Measurements from ENCODE around the gene HIVEP3. TPM values are rescaled to one million over a fixed set of nuclear protein-coding genes. Genes with fewer than 3 reads are reported as not detected.

Gene HIVEP3
- total RNA-seq, 1 experiment from 2014 or later: 1.4 TPM

DNA sequence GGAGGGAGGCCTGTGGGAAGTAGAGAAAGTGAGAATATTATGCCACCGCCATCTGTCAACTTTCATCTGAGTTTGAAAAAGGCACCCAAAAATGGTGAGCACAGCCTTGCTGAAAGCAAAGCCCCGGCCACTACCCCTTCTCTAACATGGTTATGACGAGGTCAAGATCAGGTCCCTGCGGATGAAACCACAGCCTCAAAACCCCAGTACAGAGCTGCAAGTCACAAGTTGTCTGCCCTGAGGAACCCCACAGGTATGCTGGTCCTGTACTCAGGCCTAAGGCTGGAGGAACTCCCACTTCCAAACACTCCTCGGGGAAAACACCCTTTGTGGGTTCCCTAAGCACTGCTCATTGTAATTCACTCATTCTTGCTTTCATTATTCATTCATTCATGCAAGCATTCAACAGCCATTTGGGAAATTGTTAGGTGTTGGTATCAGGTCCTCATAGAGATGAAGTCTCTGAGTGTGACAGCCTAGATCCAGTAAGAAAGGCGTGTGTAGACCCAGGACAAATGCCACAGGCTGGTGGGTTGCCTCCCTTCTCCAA lies 217.7 kb downstream of the HIVEP3 start:
- Histone ChIP-seq H3K79me2 (ENCODE audit: insufficient read depth, low read length) (no peaks in the 10 kb centered on the region), H3K9me3 (ENCODE audit: control insufficient read depth, low read depth, low read length) (no peaks in the 10 kb centered on the region), H3K27me3 (ENCODE audit: insufficient read depth, low read length) (no peaks in the 10 kb centered on the region), H3K18ac (ENCODE audit: insufficient read length, low read depth, low read length) (no peak overlapping the region), H3K23ac (ENCODE audit: insufficient read length, low read depth, low read length) (no peak overlapping the region), H3K79me1 (ENCODE audit: insufficient read depth, low read depth, low read length, poor library complexity, severe bottlenecking) (no peaks in the 10 kb centered on the region), H2BK15ac (ENCODE audit: low read depth, low read length) (no peak overlapping the region), H4K5ac (ENCODE audit: insufficient read length, low read depth, low read length) (no peak overlapping the region), H2BK12ac (ENCODE audit: insufficient read length, low read depth, low read length) (no peak overlapping the region), H4K20me1 (ENCODE audit: control insufficient read depth, insufficient read depth, insufficient read length) (no peaks in the 10 kb centered on the region), H2BK120ac (ENCODE audit: low read depth, low read length, poor library complexity, severe bottlenecking) (no peak overlapping the region), H3K9ac (ENCODE audit: extremely low read depth, insufficient read length, low read length) (no peak overlapping the region), H3K14ac (ENCODE audit: insufficient read depth, low read length) (no peak overlapping the region), H3K23me2 (ENCODE audit: insufficient read length, low read depth, low read length, poor library complexity, severe bottlenecking) (no peaks in the 10 kb centered on the region), H3K4ac (ENCODE audit: low read depth, low read length) (no peak overlapping the region), H3T11ph (ENCODE audit: low read length) (no peak overlapping the region), H4K91ac (ENCODE audit: insufficient read length, low read depth, low read length) (no peak overlapping the region), H2BK5ac (ENCODE audit: insufficient read length, low read length) (no peak overlapping the region), H2BK20ac (ENCODE audit: low read depth, low read length, poor library complexity, severe bottlenecking) (no peak overlapping the region), H2AK5ac (ENCODE audit: insufficient read length, low read length) (no peak overlapping the region), H3K27ac (ENCODE audit: insufficient read length, low read depth, low read length) (no peak overlapping the region), H3K4me1 (ENCODE audit: insufficient read depth, low read length) (no peaks in the 10 kb centered on the region), H3K4me2 (ENCODE audit: insufficient read depth, insufficient read length, low read length) (no peak overlapping the region), H2AFZ (ENCODE audit: low read length) (no peak overlapping the region), H4K8ac (replicated peaks; ENCODE audit: insufficient read length, low read depth, low read length) (no peak overlapping the region), H3K56ac (ENCODE audit: insufficient read length, low read depth, low read length) (no peak overlapping the region)
- Mint-ChIP-seq H3K4me1 (peaks cover 2 to 3% of the 10 kb centered on the region in 2 experiments; a peak in 3 of 4 replicates), H3K27ac (peak overlapping the region in 1 of 3 experiments; percentile 27; a peak in 1 of 7 replicates), H3K4me3 (no peak overlapping the region), H3K27me3 (ENCODE audit: low read depth) (peaks cover 3% of the 10 kb centered on the region), H3K36me3 (ENCODE audit: insufficient read depth in 1 of 3, low read depth in 3 of 3) (no peaks in the 10 kb centered on the region), H3K9me3 (no peaks in the 10 kb centered on the region)
- DNase-seq: no peak
- no CpG with 5 or more reads among the region's 6 CpGs for WGBS (ENCODE audit: extremely low coverage, insufficient read length, low lambda C conversion rate)
- TF ChIP-seq, protein P1, sequence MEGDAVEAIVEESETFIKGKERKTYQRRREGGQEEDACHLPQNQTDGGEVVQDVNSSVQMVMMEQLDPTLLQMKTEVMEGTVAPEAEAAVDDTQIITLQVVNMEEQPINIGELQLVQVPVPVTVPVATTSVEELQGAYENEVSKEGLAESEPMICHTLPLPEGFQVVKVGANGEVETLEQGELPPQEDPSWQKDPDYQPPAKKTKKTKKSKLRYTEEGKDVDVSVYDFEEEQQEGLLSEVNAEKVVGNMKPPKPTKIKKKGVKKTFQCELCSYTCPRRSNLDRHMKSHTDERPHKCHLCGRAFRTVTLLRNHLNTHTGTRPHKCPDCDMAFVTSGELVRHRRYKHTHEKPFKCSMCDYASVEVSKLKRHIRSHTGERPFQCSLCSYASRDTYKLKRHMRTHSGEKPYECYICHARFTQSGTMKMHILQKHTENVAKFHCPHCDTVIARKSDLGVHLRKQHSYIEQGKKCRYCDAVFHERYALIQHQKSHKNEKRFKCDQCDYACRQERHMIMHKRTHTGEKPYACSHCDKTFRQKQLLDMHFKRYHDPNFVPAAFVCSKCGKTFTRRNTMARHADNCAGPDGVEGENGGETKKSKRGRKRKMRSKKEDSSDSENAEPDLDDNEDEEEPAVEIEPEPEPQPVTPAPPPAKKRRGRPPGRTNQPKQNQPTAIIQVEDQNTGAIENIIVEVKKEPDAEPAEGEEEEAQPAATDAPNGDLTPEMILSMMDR (conservative IDR thresholded peaks at IDR 0.05): no peak

All from H9 (cell line).